GM21619 (cell line): ENCODE data around the gene HBD.
"Not testable (repeated sequence)": the region's sequence is repeated elsewhere in the genome, so short reads cannot be mapped to it uniquely, and the experiment has no call there.

Source experiments
- ATAC-seq: cut with Tn5 transposase; IDR thresholded peaks from one replicate; pipeline ENCODE4 v1.9.1; 2021; ENCODE audit not compliant: unreplicated experiment

The HBD gene

DNA sequence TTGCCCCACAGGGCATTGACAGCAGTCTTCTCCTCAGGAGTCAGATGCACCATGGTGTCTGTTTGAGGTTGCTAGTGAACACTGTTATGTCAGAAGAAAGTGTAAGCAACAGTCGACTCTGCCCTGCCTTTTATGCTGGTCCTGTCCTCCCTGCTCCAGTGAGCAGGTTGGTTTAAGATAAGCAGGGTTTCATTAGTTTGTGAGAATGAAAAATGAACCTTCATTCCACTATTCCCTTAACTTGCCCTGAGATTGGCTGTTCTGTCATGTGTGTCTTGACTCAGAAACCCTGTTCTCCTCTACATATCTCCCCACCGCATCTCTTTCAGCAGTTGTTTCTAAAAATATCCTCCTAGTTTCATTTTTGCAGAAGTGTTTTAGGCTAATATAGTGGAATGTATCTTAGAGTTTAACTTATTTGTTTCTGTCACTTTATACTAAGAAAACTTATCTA lies at the start of gene HBD:
HBD (minus strand) TSS at position 103 of the 454 bp plus-strand sequence; CDS start at position 53, 50 bp downstream.
- peak; percentile 85 for ATAC-seq

DNA sequence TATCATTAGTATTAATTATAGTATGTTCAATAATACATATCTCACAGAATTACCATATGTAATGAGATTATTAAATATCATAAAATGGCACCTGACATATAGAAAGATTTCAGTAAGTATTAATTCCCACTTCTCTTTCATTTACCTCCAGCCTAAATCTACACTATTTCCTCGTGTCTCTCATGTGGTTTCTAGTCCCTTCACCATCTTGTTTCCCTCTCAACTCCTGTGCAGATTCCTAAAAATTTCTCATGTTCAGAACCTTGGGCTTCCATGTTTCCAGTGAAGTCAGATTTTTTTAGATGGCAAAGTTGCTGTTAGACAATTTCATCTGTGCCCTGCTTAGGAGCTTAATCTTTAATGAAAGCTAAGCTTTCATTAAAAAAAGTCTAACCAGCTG lies 49.6 kb upstream of the HBD start:
- ATAC-seq: no peak

DNA sequence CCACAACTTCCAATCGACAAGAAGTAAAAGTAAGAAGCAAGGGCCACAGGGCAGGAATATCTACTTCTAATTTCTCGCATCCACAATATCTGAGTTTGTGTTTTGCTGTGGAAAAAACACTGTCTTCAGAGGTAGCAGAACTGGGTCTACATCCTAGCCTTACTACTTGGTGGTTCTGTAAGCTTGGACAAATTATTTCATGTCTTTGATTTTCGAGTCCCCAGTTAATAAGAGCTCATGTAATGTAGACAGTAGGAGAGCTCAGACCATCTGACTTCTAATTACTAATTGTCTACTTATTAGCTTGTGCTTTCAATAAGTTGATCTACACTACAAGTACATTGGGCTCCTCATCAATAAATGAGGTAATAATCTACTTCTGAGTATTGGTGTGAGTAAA lies 48.8 kb upstream of the HBD start:
- no peak for ATAC-seq

DNA sequence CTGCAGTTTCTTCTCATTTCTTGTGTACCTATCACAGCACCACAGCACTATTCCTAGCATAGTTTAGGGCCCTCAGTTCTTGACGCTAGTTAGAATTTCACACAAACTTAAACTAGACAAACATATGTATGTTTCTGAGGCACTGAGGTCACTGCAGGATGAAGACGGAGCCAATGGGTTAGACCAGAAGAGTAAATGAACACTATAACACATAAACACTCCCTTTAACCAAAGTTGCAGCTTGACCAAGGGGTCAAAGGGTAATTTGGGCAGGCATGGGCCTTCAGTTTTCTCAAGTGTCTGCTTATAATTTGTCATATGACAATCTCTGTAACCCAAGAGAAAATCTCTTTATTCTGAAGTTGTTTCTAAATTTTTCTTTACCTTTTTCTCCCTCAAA lies 48.3 kb upstream of the HBD start:
- ATAC-seq: no peak

DNA sequence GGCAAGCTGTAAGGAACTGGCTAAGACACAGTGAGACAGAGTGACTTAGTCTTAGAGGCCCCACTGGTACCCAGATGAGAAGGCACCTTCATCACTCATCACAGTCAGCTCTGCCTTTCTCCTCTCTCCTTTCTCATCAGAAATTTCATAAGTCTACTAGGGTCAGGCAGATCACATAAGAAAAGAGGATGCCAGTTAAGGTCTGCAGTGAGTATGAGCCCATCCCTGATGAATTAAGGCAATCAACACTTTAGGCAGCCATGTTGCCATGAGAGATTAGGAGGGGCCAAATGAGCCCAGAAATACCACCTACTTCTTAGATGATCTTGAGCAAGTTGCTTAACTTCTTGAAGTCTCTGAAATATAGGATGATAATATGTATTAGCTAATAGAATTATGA lies 47.3 kb upstream of the HBD start:
- no peak for ATAC-seq

DNA sequence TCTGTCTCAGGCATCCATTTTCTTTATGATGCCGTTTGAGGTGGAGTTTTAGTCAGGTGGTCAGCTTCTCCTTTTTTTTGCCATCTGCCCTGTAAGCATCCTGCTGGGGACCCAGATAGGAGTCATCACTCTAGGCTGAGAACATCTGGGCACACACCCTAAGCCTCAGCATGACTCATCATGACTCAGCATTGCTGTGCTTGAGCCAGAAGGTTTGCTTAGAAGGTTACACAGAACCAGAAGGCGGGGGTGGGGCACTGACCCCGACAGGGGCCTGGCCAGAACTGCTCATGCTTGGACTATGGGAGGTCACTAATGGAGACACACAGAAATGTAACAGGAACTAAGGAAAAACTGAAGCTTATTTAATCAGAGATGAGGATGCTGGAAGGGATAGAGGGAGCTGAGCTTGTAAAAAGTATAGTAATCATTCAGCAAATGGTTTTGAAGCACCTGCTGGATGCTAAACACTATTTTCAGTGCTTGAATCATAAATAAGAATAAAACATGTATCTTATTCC lies 46.4 kb upstream of the HBD start:
- peak; percentile 96 for ATAC-seq

DNA sequence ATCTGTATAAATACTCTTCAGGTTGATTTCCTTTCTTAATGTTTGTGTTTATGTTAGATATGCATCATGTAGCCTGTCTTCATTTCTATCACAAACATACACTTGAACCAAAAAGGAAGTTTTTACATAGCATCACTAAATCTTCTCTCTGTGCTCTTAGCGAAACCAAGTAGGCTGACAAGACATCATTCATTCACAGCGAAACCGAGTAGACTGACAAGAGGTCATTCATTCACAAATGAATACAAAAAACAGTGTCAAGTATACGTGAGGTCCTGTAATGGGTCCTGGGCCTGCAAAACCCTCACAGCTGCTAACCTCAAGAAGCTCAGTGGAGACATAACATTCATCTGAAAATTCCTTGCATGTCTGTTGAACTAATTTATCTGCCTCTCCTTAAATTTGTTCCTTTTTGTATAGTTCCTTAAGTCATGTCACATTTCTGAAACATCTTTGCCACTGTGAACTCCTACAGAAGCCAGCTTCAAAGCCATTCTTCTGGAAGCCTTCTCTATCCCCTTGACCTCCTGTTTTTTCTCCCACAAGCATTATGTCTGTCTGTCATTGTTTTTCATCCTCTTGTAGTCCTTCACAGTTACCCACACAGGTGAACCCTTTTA lies 45.3 kb upstream of the HBD start:
- no peak for ATAC-seq

DNA sequence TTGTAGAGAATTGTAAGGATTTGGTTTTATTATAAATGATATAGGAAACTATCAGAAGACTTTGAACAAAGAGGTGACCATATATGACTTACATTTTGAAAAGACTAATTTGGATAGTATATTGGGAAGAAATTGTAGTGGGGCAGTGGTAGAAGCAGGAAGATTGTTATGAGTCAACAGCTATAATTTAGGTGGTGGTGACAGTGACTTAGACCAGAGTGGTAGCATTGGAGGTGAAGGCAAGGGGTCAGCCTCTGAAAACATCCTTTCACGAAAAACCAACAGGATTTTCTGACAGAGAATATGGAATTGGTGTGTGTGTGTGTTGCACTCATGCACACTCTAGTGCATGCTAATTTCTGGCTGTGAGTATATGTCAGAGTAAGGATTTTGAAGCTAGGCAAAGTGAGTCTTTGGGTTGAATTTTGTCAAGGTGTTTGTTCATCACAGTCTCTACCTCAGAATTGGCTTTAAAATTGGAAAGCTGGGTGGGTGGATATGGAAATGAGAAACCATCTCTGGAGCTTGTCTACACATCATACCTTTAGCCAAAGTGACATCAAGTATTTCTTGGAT lies 43.6 kb upstream of the HBD start:
- peak; percentile 47 for ATAC-seq

DNA sequence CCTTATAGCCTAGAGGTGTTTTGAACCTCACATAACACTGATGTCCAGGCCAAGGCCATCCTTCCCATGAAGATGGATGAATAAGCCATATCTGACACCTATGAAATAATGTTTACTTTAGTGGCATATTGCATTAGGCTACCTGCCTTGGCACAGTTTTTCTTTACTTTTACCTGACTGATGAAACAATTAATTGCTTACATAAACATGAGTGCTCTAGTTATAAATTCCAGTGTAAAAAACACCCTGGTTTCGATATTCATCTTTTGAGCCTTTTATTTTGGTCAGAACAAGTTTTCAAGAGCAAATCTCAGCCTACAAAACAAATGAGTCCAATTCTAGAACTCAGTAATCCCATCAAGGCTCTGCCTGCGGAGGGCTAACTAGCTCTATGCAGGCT lies 42.4 kb upstream of the HBD start:
- no peak for ATAC-seq

DNA sequence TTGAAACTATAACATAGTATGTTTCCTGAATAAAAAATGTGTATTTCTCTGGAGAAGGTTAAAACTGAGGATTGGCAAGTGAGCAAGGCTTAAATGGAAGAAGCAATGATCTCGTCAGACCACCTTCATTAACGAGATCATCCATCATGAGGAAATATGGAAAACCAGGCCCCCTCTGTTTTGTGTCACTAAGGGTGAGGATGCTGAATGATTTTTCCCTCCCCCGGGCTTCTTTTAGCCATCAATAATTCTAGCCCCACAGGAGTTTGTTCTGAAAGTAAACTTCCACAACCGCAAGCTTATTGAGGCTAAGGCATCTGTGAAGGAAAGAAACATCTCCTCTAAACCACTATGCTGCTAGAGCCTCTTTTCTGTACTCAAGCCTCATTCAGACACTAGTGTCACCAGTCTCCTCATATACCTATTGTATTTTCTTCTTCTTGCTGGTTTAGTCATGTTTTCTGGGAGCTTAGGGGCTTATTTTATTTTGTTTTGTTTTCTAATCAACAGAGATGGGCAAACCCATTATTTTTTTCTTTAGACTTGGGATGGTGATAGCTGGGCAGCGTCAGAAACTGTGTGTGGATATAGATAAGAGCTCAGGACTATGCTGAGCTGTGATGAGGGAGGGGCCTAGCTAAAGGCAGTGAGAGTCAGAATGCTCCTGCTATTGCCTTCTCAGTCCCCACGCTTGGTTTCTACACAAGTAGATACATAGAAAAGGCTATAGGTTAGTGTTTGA lies 41.3 kb upstream of the HBD start:
- no peak for ATAC-seq

DNA sequence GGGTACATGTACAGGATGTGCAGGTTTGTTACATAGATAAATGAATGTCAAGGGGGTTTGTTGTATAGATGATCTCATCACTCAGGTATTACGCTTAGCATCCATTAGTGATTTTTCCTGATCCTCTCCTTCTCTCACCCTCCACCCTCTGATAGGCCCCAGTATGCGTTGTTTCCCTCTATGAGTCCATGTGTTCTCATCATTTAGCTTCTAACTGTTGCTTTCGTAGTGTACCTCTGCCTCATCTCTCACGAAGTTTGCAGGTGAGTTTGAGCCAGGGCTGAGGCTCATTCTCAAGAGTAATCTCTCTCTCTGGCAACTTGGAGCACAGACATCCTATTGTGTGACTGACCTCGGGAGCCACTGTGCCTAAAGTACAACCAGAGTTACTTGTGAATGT lies 40.1 kb upstream of the HBD start:
- no peak for ATAC-seq

DNA sequence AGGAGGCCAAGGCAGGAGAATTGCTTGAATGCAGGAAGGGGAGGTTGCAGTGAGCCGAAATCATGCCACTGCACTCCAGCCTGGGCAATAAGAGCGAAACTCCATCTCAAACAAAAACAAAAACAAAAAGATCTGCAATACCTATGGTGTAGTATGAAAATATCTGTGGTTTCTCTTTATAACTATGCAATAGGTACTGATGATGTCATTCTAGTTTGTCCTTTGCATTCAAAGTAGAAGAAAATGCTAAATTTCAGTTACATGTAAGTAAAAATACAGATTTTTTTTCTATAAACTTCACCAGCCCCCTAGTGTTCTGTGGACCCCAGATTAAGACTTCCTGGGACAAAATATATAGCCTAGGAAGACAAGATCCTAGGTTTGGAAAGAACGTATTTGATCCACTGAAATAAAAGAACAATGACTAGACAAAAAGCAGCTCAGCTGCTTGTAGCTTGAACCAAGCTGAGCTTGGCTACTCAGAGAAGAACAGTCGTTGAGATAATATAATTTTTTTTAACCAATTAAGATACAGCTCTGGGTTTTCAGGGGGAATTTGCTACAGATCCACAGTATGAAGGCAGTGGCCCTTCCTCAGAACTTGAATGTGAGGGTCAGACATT lies 38.2 kb upstream of the HBD start:
- no peak for ATAC-seq

DNA sequence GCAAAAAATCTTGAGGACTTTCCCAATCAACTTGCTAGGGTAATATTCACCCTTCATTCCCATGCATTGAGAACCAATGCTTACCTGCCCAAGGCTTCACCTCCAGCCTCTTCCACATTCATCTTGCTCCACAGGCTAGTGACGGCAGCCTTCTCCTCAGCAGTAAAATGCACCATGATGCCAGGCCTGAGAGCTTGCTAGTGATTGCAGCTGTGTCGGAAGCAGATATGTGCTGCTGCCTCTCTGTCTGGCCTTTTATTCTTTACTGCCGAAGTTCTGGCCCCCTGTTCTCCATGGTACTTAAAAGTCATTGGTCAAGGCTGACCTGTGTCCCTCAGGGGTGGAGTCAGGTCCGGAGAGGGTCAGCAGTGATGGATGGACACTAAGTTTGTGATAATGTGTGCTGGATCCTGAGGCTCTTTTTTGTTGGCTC lies 35.4 kb upstream of the HBD start, which contains the start of gene HBE1:
HBE1 (minus strand) TSS at position 231 of the 433 bp plus-strand sequence; CDS start at position 176, 55 bp downstream.
- ATAC-seq: no peak

DNA sequence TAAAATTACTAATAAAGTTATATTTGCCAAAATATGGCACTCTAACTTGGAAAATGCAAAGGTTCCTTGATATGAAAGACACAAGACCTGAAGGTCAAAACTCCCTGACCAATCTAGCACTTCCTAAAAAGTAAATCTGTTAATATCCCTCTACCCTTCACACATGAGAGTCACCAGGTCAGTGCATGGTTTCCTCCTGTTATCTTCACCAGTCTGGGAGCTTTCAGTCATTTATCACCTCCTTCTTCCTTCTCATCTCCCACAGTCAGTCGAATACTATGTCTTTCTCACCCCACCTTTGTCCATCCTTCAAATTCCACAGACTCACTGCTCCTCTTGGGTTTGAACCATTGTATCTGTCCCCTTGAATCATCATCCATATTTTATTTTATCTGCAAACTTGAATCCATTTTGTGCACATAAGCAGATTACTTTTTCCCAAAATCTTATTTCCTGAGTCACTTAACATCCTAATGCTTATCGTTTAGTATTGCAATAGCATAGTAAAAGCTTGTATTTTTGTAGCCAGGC lies 32.8 kb upstream of the HBD start:
- ATAC-seq: no peak

DNA sequence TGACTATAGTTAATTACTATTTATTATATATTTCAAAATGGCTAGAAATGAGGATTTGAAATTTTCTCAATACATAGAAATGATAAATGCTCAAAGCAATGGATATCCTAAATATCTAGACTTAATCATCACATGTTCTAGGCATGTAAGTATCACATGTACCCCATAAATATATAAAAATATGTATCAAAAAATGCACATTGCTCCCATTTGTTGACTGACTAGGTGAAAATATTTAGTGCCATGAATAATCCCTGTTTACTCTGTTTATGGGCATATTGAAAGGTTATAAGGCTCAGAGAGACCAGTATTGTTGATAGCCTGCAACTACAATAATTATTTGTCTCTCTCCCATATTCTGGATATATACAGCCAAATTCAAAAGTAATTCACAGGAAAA lies 32.3 kb upstream of the HBD start:
- ATAC-seq: no peak

DNA sequence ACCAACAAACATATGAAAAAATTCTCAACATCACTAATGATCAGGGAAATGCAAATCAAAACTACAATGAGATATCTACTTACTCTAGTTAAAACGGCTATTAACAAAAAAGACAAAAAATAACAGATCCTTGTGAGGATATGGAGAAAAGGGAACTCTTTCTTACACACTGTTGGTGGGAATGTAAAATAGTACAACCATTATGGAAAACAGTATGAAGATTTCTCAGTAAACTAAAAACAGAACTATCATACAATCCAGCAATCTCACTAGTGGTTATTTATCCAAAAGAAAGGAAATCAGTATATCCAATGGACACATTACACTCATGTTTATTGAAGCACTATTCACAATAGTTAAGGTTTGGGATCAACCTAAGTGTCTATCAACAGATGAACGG lies 31.5 kb upstream of the HBD start:
- ATAC-seq: no peak

DNA sequence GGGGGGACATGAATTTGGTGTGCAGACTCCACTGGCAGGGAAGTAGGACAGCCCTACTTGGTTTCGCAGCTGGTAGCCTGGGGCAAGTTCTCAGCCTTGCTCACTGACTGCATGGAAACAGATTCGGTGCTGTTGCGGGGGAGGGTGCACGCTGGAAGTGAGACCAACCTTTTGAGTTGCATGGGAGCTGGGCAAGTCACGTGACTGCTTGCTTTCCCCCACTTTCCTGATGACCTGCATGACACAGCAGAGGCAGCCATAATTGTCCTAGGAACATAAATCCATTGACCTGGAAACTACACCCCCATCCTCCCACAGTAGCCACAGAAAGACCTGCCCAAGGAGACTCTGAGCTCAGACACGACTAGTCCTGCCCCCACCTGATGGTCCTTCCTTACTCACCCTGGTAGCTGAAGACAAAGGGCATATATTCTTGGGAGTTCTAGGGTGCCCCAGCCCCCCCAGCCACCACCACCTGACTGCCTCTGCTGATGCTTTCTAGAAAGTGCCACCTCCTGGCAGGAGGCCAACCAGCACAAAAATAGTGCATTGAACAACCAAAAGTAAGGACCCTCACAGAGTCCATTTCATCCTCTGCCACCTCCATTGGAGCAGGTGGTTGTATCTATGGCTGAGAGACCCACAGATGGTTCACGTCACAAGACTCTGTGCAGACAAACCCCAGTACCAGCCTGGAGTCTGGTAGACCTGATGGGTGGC lies 24.4 kb upstream of the HBD start:
- no peak for ATAC-seq

DNA sequence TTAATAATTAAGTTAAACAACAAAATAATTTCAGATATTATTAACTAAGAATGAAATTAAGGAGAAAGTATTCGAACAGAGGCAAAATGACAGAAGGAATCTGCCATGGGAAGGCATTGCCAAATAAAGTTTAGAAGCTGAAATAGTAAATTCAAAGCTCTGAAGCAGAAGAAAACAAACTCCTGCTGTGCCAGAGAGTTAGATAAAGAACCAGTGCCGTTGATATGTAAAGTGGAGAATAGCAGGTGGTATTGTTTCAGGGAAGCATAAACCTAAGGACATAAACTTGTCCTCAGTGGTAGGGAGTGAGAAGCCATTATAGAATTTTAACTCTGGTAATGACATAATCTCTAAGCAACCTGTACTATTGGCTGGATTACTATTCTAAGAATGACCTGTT lies 23.0 kb upstream of the HBD start:
- ATAC-seq: no peak

DNA sequence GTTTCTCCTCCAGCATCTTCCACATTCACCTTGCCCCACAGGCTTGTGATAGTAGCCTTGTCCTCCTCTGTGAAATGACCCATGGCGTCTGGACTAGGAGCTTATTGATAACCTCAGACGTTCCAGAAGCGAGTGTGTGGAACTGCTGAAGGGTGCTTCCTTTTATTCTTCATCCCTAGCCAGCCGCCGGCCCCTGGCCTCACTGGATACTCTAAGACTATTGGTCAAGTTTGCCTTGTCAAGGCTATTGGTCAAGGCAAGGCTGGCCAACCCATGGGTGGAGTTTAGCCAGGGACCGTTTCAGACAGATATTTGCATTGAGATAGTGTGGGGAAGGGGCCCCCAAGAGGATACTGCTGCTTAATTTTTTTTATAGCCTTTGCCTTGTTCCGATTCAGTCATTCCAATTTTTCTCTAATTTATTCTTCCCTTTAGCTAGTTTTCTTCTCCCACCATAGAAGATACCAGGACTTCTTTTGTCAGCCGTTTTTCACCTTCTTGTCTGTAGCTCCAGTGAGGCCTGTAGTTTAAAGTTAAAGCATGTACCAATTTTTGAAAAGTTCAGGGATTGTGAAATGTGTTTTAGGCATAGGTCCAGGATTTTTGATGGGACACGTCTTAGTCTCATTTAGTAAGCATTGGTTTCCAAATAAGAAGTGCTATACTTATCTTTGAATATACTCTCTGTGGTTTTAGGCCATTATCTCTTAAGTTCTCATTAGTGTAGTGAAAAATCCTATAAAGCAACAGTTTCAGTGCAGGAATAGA lies 20.5 kb upstream of the HBD start, which contains the start of gene HBG2:
HBG2 (minus strand) TSS at position 136 of the 768 bp plus-strand sequence; CDS start at position 83, 53 bp downstream.
- not testable (repeated sequence) for ATAC-seq

DNA sequence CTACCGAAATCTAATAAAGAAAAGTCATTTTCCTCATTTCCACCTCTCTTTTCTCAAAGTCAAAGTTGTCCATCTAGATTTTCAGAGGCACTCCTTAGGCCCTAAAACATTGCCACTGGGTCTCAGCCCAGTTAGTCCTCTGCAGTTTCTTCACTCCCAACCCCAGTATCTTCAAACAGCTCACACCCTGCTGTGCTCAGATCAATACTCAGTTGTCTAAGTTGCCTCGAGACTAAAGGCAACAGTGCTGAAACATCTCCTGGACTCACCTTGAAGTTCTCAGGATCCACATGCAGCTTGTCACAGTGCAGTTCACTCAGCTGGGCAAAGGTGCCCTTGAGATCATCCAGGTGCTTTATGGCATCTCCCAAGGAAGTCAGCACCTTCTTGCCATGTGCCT lies 19.7 kb upstream of the HBD start:
- ATAC-seq: not testable (repeated sequence)
